HG02970 (cell line): ENCODE data around the gene TDRD7.

Source experiments
- ATAC-seq: cut with Tn5 transposase; IDR thresholded peaks from one replicate; pipeline ENCODE4 v1.9.1; 2021; ENCODE audit warnings: mild to moderate bottlenecking, moderate library complexity, moderate number of reproducible peaks; ENCODE audit not compliant: unreplicated experiment, low FRiP score

Gene TDRD7, protein sequence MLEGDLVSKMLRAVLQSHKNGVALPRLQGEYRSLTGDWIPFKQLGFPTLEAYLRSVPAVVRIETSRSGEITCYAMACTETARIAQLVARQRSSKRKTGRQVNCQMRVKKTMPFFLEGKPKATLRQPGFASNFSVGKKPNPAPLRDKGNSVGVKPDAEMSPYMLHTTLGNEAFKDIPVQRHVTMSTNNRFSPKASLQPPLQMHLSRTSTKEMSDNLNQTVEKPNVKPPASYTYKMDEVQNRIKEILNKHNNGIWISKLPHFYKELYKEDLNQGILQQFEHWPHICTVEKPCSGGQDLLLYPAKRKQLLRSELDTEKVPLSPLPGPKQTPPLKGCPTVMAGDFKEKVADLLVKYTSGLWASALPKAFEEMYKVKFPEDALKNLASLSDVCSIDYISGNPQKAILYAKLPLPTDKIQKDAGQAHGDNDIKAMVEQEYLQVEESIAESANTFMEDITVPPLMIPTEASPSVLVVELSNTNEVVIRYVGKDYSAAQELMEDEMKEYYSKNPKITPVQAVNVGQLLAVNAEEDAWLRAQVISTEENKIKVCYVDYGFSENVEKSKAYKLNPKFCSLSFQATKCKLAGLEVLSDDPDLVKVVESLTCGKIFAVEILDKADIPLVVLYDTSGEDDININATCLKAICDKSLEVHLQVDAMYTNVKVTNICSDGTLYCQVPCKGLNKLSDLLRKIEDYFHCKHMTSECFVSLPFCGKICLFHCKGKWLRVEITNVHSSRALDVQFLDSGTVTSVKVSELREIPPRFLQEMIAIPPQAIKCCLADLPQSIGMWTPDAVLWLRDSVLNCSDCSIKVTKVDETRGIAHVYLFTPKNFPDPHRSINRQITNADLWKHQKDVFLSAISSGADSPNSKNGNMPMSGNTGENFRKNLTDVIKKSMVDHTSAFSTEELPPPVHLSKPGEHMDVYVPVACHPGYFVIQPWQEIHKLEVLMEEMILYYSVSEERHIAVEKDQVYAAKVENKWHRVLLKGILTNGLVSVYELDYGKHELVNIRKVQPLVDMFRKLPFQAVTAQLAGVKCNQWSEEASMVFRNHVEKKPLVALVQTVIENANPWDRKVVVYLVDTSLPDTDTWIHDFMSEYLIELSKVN

DNA sequence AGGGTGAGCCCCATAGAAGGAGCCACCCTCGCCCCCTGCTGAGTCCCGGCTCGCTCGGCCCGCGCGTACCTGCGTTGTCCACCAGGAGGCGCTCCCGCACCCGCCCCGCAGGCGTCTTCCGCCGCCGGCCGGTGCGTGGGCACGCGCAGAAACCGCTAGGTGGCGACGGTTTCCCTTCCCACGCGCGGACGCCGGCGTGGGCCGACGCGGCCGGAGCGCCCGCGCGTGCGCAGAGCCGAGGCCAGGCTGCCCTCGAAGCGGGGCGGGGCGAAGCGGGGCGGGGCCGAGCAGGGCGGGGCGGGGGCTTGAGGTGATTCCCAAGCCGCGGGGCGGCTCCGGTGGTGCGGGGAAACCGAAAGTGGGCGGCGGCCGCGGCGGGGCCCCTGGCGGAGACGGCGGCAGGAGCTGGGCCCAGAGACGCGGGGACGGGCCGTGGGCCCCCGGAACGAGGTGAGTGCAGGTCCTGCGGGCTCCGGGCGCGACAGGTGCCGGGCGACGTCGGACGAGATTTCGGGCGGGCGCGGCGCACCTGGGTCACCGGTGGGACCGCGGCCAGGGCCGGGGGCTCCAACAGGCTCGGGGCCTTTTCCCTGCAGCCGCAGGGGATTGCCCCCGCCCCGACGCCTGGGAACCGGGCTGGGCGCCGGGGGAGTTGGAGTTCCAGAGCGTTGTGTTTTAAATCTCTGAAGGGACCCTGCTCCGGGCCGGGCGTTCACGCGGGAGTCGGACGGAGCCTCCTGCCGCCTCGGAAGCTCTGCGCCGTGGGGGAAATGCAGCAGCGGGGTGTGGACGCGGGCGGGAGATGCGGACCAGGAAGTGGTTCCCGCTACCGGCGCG, at the start of gene TDRD7:
TSS of gene TDRD7 (plus strand) at position 308 of the 837 bp plus-strand sequence. CDS start 16,370 bp downstream, outside the sequence.
- ATAC-seq = peak; percentile 90

DNA sequence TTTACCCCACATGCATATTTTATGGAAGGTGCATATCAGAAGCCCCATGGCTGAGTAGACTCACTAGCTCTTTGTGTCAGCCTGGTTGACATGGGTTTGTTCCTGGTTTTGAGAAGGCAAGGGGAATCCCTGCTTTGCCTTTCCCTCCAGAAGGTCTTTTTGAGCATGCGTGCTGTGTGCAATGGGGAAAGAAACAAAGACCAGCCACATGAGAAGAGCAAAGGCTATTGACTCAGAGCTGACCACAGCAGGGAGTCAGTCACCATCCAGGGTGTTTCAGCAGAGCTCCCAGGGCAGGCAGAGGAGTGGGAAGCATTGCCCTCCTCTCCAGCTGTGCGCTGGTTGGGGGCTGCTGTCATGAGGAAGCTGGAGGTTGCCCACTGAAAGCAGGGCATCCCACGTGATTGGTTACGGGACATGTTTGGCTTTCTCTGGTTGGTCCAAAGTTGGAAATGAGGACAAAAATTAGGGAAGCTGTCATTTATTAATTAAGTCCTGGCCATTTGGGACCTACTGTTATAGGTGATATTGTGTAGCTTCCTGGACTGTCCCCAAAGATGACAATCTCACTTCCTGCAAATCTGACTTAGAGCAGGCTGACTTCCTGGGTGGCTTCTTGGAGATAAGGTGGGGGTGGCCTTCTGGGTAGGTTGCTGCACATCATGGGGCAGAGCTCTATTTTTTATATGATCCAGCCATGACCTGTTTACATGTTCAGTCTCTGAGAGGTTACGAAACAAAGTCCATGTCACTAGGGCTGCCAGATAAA, 48.9 kb upstream of the TDRD7 start:
- no peak for ATAC-seq

DNA sequence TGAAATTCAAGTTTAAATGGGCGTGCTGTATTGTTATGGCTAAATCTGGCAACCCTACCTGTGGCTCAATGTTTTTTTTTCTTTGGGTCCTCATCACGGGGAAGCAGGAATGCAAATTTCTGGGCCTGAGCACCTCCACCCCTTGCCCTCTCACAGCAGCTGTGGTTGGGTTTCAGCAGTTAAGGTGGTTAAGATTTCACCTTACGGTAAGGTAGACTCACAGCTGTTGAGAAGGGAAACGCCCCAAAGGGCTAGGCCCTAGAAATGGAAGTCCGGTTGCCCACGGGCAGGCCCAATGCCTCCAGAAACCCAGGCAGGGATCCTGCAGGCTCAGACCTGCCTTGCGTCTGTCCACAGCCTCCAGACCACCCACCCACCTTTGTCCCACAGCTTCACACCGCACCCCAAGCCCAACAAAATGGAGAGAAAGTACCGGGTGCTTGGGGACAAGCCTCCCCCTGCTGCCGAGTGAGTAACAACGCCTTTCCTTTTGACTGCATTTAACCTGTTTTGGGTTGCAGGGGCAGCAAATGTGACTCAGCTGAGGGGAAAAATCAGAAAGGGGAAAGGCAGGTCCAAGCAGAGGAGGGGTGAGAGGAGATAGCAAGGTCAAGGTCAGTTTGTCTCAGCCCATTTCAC, 48.1 kb upstream of the TDRD7 start:
- ATAC-seq = no peak

- no peak for ATAC-seq
Measured at GRCh38 chr9:97364769-97365490, 47.0 kb upstream of the TDRD7 start.

DNA sequence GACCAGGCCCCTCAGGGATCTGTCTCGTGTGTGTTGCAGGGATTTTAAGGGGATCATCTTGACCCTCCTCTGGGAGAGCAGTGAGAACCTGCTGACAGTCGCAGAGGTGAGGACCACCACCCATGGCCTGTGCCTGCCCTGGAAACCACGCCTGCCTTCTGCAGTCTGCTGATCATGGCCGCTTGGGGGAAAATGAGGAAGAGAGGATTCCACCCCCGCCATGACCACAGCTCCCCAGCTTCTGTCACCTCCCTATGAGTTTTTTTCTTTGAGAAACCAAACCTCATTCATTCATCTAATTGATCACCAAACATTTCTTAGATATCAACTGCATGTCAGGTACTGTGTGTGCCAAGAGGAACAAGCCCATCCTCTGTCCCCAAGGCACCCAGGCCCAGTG, 46.3 kb upstream of the TDRD7 start:
- no peak for ATAC-seq

DNA sequence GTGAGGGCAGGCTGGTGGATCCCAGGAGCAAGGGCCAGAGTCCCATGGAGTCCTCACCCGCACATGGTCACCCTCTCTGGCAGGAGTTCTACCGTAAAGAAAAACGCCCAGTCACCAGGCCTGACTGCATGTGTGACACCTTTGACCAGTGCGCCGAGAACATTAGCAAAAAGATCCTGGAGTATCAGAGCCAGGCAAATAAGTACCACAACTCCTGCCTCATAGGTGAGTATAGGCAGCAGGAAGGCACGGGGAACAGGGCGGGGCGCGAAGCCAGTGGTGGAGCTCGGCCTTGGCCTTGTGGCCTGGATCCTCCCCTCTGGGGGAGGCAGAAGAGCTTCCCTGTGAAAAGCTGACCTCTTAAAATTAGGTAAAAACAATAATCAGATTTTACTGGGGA, 45.4 kb upstream of the TDRD7 start:
- ATAC-seq = no peak

DNA sequence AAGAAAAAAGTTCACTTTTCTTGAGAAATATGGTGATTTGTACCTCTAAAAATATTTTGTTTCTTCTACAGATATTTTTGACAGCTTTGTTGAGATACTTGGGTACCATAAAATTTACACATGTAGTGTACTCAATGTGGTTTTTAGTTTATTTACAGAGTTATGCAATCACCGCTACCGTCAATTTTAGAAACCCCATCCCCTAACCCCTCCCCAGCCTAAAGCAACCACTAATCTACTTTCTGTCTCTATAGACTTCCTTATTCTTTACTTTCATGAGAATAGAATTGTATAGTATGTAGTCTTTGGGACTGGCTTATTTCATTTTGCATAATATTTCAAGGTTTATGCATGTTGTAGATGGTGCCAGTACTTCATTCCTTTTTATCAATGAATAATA, 45.0 kb upstream of the TDRD7 start:
- ATAC-seq = no peak

GRCh38 chr9:97367729-97368128, 44.2 kb upstream of the TDRD7 start:
- ATAC-seq = no peak

- no peak for ATAC-seq
Measured at GRCh38 chr9:97368964-97369363, 42.9 kb upstream of the TDRD7 start.

- ATAC-seq = no peak
Measured at GRCh38 chr9:97372580-97372979, 39.3 kb upstream of the TDRD7 start.

DNA sequence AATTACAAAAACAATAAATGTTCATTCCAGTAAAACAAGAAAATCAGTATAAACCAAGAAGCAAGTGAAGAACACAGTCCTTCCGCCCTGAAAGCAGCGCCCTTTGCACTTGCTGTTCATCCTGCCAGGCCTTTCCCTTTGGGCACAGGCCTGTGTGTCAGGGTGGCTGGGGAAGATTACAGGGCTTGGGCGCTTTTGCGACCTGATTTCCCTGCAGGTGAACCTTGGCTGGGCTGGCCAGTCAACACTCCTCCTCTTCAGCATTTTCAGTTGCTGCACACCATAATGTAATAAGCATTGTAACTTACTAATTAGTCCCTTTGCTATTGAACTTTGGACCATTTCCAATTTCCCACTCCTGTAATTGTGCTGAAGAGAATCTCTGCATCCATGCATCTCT, 38.6 kb upstream of the TDRD7 start:
- ATAC-seq = no peak

- no peak for ATAC-seq
Measured at GRCh38 chr9:97374811-97375210, 37.1 kb upstream of the TDRD7 start.

GRCh38 chr9:97376902-97377301, 35.0 kb upstream of the TDRD7 start:
- ATAC-seq = no peak

DNA sequence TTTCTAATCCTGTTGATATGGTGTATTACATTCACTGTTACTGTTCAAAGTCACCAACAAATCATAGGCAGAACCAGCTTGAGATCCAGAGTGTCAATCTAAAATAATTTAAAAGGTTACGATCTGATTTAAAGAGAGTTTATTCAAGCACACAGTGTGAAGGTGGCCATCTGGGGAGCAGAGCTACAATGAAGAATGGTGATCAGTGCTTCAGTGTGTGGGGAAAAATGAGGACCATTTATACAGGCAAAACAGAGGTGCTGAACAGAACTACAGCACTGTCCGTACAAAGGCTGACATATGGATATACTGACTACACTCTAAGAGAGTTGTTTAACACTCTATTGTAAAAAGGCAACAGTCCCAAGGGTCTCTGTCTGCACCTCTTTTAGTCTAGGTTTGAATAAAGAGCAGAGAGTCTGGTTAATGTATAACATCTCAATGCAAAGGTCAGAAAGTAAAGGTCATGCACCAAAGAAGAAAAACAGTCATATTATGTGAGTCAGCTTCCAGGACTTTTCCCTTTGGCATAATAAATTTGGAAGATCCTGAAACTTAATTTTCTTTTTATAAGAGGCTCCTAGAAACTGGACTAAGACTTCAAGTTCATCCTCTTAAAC, 29.7 kb upstream of the TDRD7 start:
- no peak for ATAC-seq

DNA sequence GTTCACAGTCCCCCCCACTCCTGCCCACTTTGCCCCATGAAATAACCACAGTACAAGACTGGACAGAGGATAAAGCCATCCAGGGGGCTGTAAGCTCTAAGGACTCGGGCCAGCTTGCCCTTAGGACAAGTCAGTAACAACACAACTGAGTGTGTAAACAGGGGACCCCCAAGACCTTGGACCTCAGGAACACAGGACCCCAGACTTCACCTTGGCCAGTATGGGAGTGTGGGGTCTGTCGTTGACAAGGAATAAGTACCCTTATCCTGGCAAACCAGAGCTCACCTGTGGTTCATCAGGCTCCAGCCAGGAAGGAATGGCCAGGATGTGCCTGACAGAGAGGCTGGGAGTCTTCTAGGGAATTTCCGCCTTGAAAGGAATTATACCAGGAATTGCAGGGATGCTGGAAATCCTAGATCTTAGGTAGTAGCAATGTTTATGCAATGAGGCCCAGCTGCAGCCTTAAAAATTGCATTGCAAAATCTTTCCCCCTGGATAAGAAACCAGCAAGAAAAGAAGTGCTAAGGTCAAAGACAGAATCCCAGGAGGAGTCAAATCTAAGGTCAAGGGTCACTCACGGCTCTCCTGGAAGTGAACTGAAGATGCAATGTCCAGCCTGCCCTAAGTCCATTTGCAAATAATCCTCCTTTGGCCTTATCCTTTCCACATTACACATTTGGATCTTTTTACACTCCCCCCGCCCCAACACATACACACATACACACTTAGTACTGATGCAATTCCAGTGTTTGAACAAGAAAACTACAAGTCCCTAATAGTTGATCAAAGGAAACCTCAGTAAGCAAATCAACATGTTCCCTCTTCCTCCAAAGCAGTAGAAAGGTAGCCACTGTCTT, 27.3 kb upstream of the TDRD7 start:
- no peak for ATAC-seq

DNA sequence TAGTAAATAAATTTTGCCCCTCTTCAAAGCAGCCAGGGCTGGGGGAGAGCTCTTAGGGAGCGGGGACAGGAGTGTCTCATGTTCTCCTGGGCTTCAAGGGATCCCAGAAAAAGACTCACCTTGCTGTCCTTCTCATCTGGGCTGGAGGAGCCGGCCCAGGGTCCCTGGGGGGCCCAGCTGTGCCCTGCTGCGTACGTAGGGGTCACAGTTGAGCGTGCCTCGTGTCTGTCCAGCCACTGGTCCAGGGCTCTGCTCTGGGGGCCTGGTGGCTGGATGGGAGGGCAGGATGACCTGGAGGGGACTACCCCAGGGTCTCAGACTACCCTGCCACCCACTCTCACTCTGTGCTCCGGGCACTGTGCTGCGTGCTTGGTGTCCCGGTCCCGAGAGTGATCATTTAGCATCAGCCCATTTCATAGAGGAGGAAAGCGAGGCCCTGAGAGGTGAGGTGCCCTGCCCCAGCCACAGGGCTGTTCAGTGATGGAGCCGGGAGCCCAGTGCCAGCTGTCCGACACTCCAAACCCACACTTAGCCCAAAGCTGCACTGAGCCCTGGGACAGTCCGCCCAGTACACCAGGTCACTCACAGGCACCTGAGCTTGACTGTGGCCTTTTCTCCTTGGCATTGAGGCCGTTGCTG, 26.2 kb upstream of the TDRD7 start:
- ATAC-seq = no peak

- ATAC-seq = no peak
Measured at GRCh38 chr9:97386265-97386633, 25.6 kb upstream of the TDRD7 start.
